ENCODE measurements around the gene ARMH1.

- TF ChIP-seq, protein P1, sequence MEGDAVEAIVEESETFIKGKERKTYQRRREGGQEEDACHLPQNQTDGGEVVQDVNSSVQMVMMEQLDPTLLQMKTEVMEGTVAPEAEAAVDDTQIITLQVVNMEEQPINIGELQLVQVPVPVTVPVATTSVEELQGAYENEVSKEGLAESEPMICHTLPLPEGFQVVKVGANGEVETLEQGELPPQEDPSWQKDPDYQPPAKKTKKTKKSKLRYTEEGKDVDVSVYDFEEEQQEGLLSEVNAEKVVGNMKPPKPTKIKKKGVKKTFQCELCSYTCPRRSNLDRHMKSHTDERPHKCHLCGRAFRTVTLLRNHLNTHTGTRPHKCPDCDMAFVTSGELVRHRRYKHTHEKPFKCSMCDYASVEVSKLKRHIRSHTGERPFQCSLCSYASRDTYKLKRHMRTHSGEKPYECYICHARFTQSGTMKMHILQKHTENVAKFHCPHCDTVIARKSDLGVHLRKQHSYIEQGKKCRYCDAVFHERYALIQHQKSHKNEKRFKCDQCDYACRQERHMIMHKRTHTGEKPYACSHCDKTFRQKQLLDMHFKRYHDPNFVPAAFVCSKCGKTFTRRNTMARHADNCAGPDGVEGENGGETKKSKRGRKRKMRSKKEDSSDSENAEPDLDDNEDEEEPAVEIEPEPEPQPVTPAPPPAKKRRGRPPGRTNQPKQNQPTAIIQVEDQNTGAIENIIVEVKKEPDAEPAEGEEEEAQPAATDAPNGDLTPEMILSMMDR (conservative IDR thresholded peaks at IDR 0.05; ENCODE audit: low read length), result no peak
- TF ChIP-seq EZH2phosphoT487 (IDR thresholded peaks at IDR 0.05; ENCODE audit: borderline replicate concordance), result no peak
Observed at GRCh38 chr1:44636688-44637598, 37.6 kb upstream of the ARMH1 start.
